Vein endothelial cell (primary cell): ENCODE measurements around the gene SRGAP2. TPM values are rescaled to one million over a fixed set of nuclear protein-coding genes. Genes with fewer than 3 reads are reported as not detected.

Experiments
- total RNA-seq: library from RNA; depleted of rRNA; stranded (reverse); fragments of >200 nt; gene quantifications from 2 replicates; pipeline ENCODE4 v1.2.3, GENCODE V29; 2012

The SRGAP2 gene
- total RNA-seq, result 111 and 149 TPM in 2 replicates

DNA sequence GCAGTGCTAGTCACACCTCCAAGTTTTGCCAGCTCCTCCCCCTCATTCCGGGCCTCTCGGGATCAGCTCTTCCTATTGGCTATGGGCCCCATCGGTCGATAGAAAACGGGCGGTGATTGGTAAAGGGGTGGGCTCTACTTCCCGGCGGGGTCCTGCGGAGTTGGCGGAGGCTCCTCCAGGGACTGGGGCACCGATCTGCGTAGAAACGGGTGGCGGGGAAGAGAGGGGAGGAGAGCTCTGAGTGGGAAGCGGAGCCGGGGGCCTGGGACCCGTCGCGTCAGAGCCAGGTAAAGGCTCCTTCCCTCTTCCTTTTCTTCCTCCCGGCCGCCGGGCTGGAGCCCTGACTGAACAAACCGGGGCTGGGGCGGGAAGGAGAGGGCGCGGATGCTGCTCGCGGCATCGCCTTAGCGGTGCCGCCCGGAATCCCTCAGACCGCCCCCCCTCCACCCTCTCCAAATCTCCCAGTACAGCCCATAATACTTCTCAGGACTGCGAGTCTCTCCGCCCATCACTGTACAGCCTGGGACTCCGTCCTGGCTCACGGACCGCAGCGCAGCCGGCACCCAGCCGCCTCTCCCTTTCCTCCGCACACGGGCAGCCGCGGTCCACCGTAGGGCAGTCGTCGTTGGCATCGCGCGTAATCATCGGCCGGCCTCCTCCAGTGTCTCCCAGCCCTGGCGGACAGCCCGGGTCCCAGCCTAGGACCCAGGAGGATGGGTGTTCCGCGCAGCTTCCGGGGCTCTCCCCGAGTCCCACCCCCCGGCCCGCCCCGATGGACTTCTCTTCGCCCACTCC, at the start of gene SRGAP2:
Gene SRGAP2 (plus strand): TSS at position 178 of the 795 bp plus-strand sequence. CDS start 2,430 bp downstream, outside the sequence.

GRCh38 chr1:206202789-206203363, 465 bp upstream of the SRGAP2 start, which contains the start of gene FAM72A:
TSS of gene FAM72A (minus strand) at chr1:206202839. CDS start at chr1:206202025, 814 bp downstream.

Other genes with a start within 250 kb of the SRGAP2 start
- gene RAB7B, start 200.1 kb upstream of the SRGAP2 start, total RNA-seq, result 0.10 TPM in 1 of 2 replicates, not detected in the other
- gene CTSE, start 179.6 kb upstream of the SRGAP2 start, total RNA-seq, result under 0.01 TPM in 1 of 2 replicates, not detected in the other
- not detected in 2 replicates for gene RHEX, start 150.4 kb upstream of the SRGAP2 start, total RNA-seq
- gene AVPR1B, start 86.2 kb upstream of the SRGAP2 start, total RNA-seq, result not detected in 2 replicates
- 1.6 and 5.1 TPM in 2 replicates for gene FAM72A, start 702 bp upstream of the SRGAP2 start, total RNA-seq